ENCODE measurements around the gene ROBO1. TPM values are rescaled to one million over a fixed set of nuclear protein-coding genes. Genes with fewer than 3 reads are reported as not detected.

Gene ROBO1
- total RNA-seq, 1 donor from 2014 or later = 250 TPM

DNA sequence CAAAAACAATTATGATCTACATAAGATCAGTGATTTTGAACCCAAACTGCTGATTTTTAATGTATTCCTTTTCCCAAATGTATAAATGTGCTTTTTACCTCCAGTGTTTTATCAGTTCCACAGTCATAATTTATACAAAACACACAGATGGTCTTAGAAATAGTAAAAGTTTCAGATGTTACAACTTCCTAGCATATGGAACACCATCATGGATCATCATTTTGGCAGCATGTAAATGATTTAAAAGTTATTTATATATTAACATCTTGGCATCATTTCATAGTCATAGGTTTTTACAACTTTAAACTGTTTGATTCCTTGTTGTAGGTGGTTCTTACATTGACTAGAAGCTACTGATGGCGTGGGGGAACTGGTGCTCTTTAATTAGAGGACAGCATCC, 1025.3 kb downstream of the ROBO1 start:
- Mint-ChIP-seq H3K27ac (ENCODE audit: unreplicated experiment) (no peak overlapping the region), H3K36me3 (ENCODE audit: low read depth, unreplicated experiment) (peaks cover 19% of the 10 kb centered on the region), H3K4me1 (ENCODE audit: unreplicated experiment) (peaks cover 19% of the 10 kb centered on the region), H3K4me3 (ENCODE audit: unreplicated experiment) (no peak overlapping the region), H3K27me3 (ENCODE audit: unreplicated experiment) (peaks cover 2% of the 10 kb centered on the region), H3K9me3 (ENCODE audit: unreplicated experiment) (no peaks in the 10 kb centered on the region)
- no peak for TF ChIP-seq CTCF (IDR thresholded peaks at IDR 0.05; ENCODE audit: unreplicated experiment)
- no peak for DNase-seq (ENCODE audit: low spot score)

GRCh38 chr3:78742041-78742440, 1025.8 kb downstream of the ROBO1 start:
- DNase-seq (ENCODE audit: low spot score) = no peak
- H3K4me3 Mint-ChIP-seq (ENCODE audit: unreplicated experiment) = no peak overlapping the region
- no peak for TF ChIP-seq CTCF (IDR thresholded peaks at IDR 0.05; ENCODE audit: unreplicated experiment)
- peaks cover 21% of the 10 kb centered on the region for H3K4me1 Mint-ChIP-seq (ENCODE audit: unreplicated experiment)
- peaks cover 2% of the 10 kb centered on the region for H3K27me3 Mint-ChIP-seq (ENCODE audit: unreplicated experiment)
- H3K9me3 Mint-ChIP-seq (ENCODE audit: unreplicated experiment) = no peaks in the 10 kb centered on the region
- no peak overlapping the region for H3K27ac Mint-ChIP-seq (ENCODE audit: unreplicated experiment)
- H3K36me3 Mint-ChIP-seq (ENCODE audit: low read depth, unreplicated experiment) = peaks cover 19% of the 10 kb centered on the region

DNA sequence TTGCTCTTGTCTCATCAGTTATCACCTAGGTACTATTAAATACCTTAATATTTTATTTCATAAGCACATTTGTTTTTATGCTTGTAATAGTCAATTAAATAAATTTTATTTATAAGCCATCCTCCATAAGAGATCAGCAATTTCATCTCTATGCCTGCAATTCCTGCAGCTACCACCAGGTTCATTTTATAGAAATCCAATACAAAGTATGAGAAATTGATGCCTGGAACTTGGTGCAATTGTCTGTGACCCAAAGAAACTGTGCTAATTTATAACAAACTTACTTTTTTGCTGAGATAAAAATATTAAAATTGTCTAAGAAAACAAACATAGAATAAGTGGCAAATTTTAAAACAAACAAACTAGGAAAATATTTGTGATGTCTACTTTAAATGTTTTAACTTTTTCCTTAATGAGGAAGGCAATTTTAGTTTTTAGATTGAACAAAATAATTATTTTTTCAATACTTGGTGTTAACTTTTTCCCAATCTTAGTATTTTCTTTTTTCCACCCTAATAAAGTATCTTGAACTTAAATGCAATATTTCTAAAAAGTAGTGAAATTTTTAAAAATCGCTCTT, 1026.6 kb downstream of the ROBO1 start:
- Mint-ChIP-seq H3K27ac (ENCODE audit: unreplicated experiment) (no peak overlapping the region), H3K9me3 (ENCODE audit: unreplicated experiment) (no peaks in the 10 kb centered on the region), H3K27me3 (ENCODE audit: unreplicated experiment) (no peaks in the 10 kb centered on the region), H3K4me1 (ENCODE audit: unreplicated experiment) (peaks cover 30% of the 10 kb centered on the region), H3K4me3 (ENCODE audit: unreplicated experiment) (no peak overlapping the region), H3K36me3 (ENCODE audit: low read depth, unreplicated experiment) (peaks cover 19% of the 10 kb centered on the region)
- no peak for DNase-seq (ENCODE audit: low spot score)
- peak; percentile 96 for TF ChIP-seq CTCF (IDR thresholded peaks at IDR 0.05; ENCODE audit: unreplicated experiment)

GRCh38 chr3:78738833-78739232, 1029.0 kb downstream of the ROBO1 start:
- Mint-ChIP-seq H3K36me3 (ENCODE audit: low read depth, unreplicated experiment) (peaks cover under 1% of the 10 kb centered on the region), H3K9me3 (ENCODE audit: unreplicated experiment) (no peaks in the 10 kb centered on the region), H3K27ac (ENCODE audit: unreplicated experiment) (peak overlapping the region; percentile 49), H3K27me3 (ENCODE audit: unreplicated experiment) (no peaks in the 10 kb centered on the region), H3K4me1 (ENCODE audit: unreplicated experiment) (peaks cover 28% of the 10 kb centered on the region), H3K4me3 (ENCODE audit: unreplicated experiment) (no peak overlapping the region)
- TF ChIP-seq CTCF (IDR thresholded peaks at IDR 0.05; ENCODE audit: unreplicated experiment) = no peak
- no peak for DNase-seq (ENCODE audit: low spot score)

- peak overlapping the region; percentile 94 for H3K27ac Mint-ChIP-seq (ENCODE audit: unreplicated experiment)
- H3K4me1 Mint-ChIP-seq (ENCODE audit: unreplicated experiment) = peaks cover 28% of the 10 kb centered on the region
- no peak for TF ChIP-seq CTCF (IDR thresholded peaks at IDR 0.05; ENCODE audit: unreplicated experiment)
- DNase-seq (ENCODE audit: low spot score) = no peak
- no peaks in the 10 kb centered on the region for H3K9me3 Mint-ChIP-seq (ENCODE audit: unreplicated experiment)
- H3K27me3 Mint-ChIP-seq (ENCODE audit: unreplicated experiment) = no peaks in the 10 kb centered on the region
- H3K4me3 Mint-ChIP-seq (ENCODE audit: unreplicated experiment) = no peak overlapping the region
- no peaks in the 10 kb centered on the region for H3K36me3 Mint-ChIP-seq (ENCODE audit: low read depth, unreplicated experiment)
Measured at GRCh38 chr3:78737988-78738387, 1029.8 kb downstream of the ROBO1 start.

Data from endothelial cell (in vitro differentiated cells).